Activated T-cell treated with anti-CD3 and anti-CD28 coated beads, Interleukin-2, amount 50 U/mL, for 72 hours (primary cell): Measurements from ENCODE around the gene OR52E5. TPM values are rescaled to one million over a fixed set of nuclear protein-coding genes. Genes with fewer than 3 reads are reported as not detected.

Experiments used
- ATAC-seq, 2 donors: fragments of 150-1000 bp; cut with Tn5 transposase; replicated peaks in 1 of 2; 2 replicates each; pipeline ENCODE4 v1.10.0; 2021; ENCODE audit warnings: moderate library complexity in 2 of 2, mild to moderate bottlenecking in 1 of 2
- DNase-seq, 2 donors: peaks; one replicate each; pipeline ENCODE4 v3.0.0; 2021 to 2022; ENCODE audit warnings: mixed read lengths in 1 of 2
- H3K27ac Mint-ChIP-seq: one replicate; pipeline ENCODE4 v1.8.0; 2022; ENCODE audit warnings: mild to moderate bottlenecking, moderate library complexity, mixed read lengths
- H3K27me3 Mint-ChIP-seq: one replicate; pipeline ENCODE4 v1.8.0; 2022; ENCODE audit warnings: low read depth, mixed read lengths
- H3K36me3 Mint-ChIP-seq, 2 donors: one replicate each; pipeline ENCODE4 v1.8.0; 2022; ENCODE audit warnings: mixed read lengths in 2 of 2, mild to moderate bottlenecking in 1 of 2; ENCODE audit not compliant: insufficient read depth in 2 of 2
- H3K4me1 Mint-ChIP-seq: one replicate; pipeline ENCODE4 v1.8.0; 2022; ENCODE audit warnings: low read depth, mixed read lengths
- H3K4me3 Mint-ChIP-seq, 2 donors: one replicate each; pipeline ENCODE4 v1.8.0; 2022; ENCODE audit warnings: mild to moderate bottlenecking in 2 of 2, mixed read lengths in 2 of 2, moderate library complexity in 2 of 2
- H3K9me3 Mint-ChIP-seq, 2 donors: one replicate each; pipeline ENCODE4 v1.8.0; 2022; ENCODE audit warnings: mixed read lengths in 2 of 2
- total RNA-seq, 2 donors: library from RNA; stranded (reverse); gene quantifications; one replicate each; pipeline ENCODE4 v1.2.3, GENCODE V29; 2022

Gene OR52E5
- total RNA-seq: not detected

DNA sequence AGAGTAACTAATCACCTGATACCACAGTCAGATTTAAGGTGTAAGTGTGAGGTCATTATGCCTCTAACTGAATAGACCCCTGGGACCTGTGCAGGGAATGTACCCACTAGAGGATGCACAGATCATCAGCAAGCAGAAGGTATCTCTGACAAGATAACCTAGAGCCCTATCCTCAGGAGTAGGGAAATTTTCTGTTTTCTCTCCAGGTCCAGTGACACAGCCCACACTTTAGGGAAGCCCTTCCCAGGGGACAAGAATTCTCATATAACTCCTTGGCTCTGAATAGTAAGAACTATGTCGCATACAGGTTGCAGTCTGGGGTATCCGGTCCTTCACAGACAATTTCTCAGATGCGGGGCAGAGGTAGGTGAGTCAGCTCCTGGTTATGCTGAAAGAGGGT, at the start of gene OR52E5:
OR52E5 (plus strand) TSS at position 301 of the 400 bp plus-strand sequence. CDS start 7,569 bp downstream, outside the sequence.
- Mint-ChIP-seq H3K9me3 (no peaks in the 10 kb centered on the region), H3K4me3 (no peak within 1 kb of the TSS), H3K36me3 (no peaks in the 10 kb centered on the region), H3K27ac (no peak within 1 kb of the TSS), H3K27me3 (peaks cover 2% of the 10 kb centered on the region), H3K4me1 (no peaks in the 10 kb centered on the region)
- ATAC-seq: no peak
- DNase-seq: no peak

DNA sequence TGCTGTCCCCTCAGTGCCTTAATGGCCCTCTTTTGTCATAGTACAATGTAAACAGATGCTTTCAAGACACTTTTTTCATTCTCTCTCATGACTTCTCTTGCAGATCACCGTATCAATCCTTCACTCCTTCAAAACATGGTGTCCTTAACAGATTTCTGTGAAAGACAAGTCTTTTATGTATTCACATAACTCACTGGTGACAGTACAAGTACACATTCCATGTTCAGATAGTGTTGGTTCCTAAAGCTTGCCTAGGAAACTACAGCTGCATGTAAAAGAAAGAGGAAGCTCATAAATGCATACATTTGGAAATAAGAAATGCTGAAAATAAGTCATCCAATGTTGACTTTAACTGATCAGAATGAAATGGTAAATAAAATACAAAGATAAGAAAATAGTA, 46.3 kb upstream of the OR52E5 start:
- Mint-ChIP-seq H3K9me3 (no peaks in the 10 kb centered on the region), H3K27me3 (peaks cover 4% of the 10 kb centered on the region), H3K4me3 (no peak overlapping the region), H3K36me3 (no peaks in the 10 kb centered on the region), H3K27ac (no peak overlapping the region), H3K4me1 (no peaks in the 10 kb centered on the region)
- DNase-seq (no peak), ATAC-seq (no peak)

DNA sequence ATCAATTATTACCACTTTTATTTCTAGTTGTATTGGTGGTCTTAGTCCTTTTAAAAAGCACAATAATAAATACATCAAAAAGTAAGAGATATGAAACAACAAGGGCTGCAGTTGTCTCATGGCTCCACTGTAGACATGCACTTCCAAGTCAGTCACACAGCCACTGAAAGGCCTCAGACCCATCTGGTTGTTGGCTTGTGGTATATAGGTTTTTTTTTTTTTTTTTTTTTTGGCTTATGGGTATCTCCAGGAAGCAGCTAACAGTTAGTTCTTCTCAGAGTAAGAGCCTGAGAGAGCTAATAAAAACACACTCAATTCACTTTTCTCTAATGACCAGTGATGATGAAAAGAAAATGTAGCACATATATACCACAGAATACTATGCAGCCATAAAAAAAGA, 45.3 kb upstream of the OR52E5 start:
- no peak for DNase-seq
- H3K27ac Mint-ChIP-seq: no peak overlapping the region
- no peaks in the 10 kb centered on the region for H3K4me1 Mint-ChIP-seq
- H3K27me3 Mint-ChIP-seq: peaks cover 10% of the 10 kb centered on the region
- no peaks in the 10 kb centered on the region for H3K36me3 Mint-ChIP-seq
- H3K9me3 Mint-ChIP-seq: no peaks in the 10 kb centered on the region
- ATAC-seq: no peak
- no peak overlapping the region for H3K4me3 Mint-ChIP-seq

DNA sequence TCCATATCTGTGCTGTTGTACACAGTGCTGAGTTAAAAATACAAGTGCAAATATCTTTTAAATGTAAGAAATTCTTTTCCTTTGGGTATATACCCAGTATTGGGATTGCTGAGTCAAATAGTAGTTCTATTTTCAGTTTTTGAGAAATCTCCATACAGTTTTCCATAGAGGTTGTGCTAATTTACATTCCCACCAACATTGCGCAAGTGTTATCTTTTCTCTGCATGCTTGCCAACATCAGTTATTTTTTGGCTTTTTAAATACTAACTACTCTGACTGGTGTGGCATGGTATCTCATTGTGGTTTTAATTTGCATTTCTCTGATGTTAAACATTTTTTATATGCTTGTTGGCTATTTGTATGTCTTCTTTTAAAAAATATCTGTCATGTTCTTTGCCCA, 42.0 kb upstream of the OR52E5 start:
- DNase-seq (no peak), ATAC-seq (no peak)
- Mint-ChIP-seq H3K9me3 (no peaks in the 10 kb centered on the region), H3K36me3 (no peaks in the 10 kb centered on the region), H3K4me3 (no peak overlapping the region), H3K4me1 (no peaks in the 10 kb centered on the region), H3K27me3 (peaks cover 16% of the 10 kb centered on the region), H3K27ac (no peak overlapping the region)

DNA sequence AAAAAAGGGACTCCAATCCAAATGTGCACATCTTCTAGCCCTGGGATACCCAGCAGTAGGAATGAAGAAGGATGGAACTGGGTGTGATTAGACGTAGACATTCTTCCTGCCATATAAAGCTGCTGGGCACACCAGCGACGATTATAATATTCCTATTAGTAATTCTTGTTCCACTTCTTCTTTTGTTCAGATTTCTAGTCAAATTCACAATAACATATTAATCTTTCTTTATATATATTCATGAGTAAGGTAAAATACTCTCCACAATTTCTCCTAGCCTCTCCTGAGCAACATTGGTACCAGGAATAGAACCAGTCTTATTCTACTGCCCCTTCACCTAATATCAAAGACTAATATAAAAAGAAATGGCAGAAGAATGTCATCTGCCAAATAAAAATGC, 35.4 kb upstream of the OR52E5 start, which contains the start of gene OR52E8:
OR52E8 (minus strand) TSS at position 101 of the 400 bp plus-strand sequence; CDS start at position 101, 0 bp downstream.
- Mint-ChIP-seq H3K9me3 (no peaks in the 10 kb centered on the region), H3K36me3 (no peaks in the 10 kb centered on the region), H3K27ac (no peak within 1 kb of the TSS), H3K27me3 (peaks cover 7% of the 10 kb centered on the region), H3K4me1 (no peaks in the 10 kb centered on the region), H3K4me3 (no peak within 1 kb of the TSS)
- DNase-seq (no peak), ATAC-seq (no peak)

DNA sequence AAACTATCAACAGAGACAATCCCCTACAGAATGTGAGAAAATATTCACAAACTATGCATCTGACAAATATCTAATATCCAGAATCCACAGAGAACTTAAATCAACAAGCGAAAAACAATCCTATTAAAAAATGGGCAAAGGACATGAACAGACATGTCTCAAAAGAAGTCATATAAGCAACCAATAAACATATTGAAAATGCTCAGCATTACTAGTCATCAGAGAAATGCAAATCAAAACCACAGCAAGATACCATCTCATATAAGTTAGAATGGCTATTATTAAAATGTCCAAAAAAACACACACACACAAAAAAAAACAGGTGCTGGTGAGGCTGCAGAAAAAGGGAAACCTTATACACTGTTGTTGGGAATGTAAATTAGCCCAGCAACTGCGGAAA, 27.2 kb upstream of the OR52E5 start:
- H3K4me3 Mint-ChIP-seq: no peak overlapping the region
- DNase-seq (no peak), ATAC-seq (no peak)
- H3K27ac Mint-ChIP-seq: no peak overlapping the region
- peaks cover 2 to 3% of the 10 kb centered on the region in 2 donors for H3K36me3 Mint-ChIP-seq
- no peaks in the 10 kb centered on the region for H3K4me1 Mint-ChIP-seq
- H3K27me3 Mint-ChIP-seq: peaks cover 5% of the 10 kb centered on the region
- H3K9me3 Mint-ChIP-seq: peaks cover 0 to 2% of the 10 kb centered on the region in 2 donors

DNA sequence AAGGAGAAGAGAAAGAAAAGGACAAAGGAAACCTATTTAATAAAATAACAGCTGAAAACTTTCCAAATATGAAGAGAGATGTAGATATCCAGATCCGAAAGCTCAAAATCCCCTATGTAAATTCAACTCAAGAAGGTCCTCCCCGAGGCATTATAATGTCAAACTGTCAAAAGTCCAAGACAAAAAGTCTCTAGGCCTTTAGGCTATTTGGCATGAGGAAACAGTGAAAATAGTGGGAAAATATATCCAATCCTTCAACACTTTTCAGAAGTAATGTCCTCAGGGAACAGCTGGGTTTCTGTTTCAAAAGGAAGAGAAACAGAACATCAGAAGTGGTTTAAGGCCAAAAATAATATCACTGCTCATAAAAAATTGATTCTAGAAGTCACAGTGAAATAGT, 14.4 kb upstream of the OR52E5 start:
- Mint-ChIP-seq H3K36me3 (no peaks in the 10 kb centered on the region), H3K27ac (no peak overlapping the region), H3K4me1 (no peaks in the 10 kb centered on the region), H3K9me3 (peaks cover 0 to 2% of the 10 kb centered on the region in 2 donors), H3K27me3 (peaks cover 17% of the 10 kb centered on the region), H3K4me3 (no peak overlapping the region)
- DNase-seq: no peak
- ATAC-seq: no peak

DNA sequence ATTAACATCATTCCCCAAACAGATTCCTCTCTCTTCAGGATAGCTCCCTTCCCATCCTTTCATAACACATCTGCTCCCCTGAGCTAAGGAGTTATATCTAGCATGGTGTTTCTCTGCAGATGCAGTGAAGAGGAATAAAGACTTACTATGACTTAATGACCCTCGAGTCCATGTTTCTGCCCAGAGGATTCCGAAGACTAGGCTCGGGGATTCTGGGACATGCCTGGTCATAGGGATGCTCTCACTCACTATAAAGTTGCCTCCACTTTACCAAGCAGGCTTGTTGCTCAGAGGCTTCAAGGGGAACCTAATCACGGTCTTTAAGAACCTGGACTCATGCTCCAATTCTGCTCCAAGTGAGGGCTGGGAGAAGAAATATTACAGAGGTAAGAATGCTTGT, 12.7 kb upstream of the OR52E5 start, which contains the start of gene OR52E4:
OR52E4 (plus strand) TSS at position 301 of the 400 bp plus-strand sequence. CDS start 3,664 bp downstream, outside the sequence.
- DNase-seq (no peak), ATAC-seq (no peak)
- no peaks in the 10 kb centered on the region for H3K36me3 Mint-ChIP-seq
- H3K4me3 Mint-ChIP-seq: no peak within 1 kb of the TSS
- no peaks in the 10 kb centered on the region for H3K9me3 Mint-ChIP-seq
- H3K4me1 Mint-ChIP-seq: no peaks in the 10 kb centered on the region
- H3K27ac Mint-ChIP-seq: no peak within 1 kb of the TSS
- peaks cover 17% of the 10 kb centered on the region for H3K27me3 Mint-ChIP-seq

DNA sequence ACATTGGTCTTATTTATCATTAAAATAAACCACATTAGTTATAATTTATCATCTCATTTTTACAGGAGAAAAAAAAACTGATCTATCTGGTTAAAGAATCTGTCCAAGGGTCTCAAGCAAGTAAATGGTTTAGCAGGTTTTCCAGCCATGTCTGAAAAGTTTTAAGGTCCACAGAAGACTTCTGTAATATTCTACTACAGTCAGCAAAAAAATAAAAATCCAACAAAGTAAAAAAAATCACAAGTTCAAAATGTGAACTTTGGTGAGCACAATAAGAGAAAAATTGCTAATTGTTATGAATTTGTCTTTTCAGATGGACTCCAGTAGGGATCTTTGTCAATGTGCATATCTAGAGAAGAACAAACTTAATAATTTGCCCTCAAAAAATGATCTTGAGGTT, 11.3 kb upstream of the OR52E5 start:
- H3K9me3 Mint-ChIP-seq: no peaks in the 10 kb centered on the region
- DNase-seq (no peak), ATAC-seq (no peak)
- no peaks in the 10 kb centered on the region for H3K4me1 Mint-ChIP-seq
- H3K4me3 Mint-ChIP-seq: no peak overlapping the region
- H3K27me3 Mint-ChIP-seq: peaks cover 18% of the 10 kb centered on the region
- no peak overlapping the region for H3K27ac Mint-ChIP-seq
- no peaks in the 10 kb centered on the region for H3K36me3 Mint-ChIP-seq

DNA sequence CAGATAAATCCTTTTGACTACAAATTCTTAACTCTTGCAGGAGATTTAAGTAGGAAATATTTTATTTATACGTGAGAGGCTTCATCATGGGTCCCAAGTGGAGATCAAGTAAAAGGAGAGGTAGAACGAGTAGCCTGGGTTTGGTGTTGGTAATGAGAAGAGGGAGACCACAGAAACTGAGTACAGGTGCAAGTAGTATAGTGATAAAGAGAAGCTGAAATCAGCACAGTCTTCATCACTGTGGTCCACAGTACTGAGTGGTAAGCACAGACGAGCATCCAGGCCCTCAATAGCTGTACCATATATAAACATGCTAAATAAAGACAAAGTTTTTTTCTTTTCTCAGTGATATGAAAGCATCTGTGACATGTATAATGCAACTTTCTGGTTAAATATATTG, 5.8 kb upstream of the OR52E5 start:
- H3K27me3 Mint-ChIP-seq: peaks cover 21% of the 10 kb centered on the region
- DNase-seq (no peak), ATAC-seq (no peak)
- no peak overlapping the region for H3K4me3 Mint-ChIP-seq
- H3K27ac Mint-ChIP-seq: no peak overlapping the region
- no peaks in the 10 kb centered on the region for H3K4me1 Mint-ChIP-seq
- H3K36me3 Mint-ChIP-seq: no peaks in the 10 kb centered on the region
- no peaks in the 10 kb centered on the region for H3K9me3 Mint-ChIP-seq

DNA sequence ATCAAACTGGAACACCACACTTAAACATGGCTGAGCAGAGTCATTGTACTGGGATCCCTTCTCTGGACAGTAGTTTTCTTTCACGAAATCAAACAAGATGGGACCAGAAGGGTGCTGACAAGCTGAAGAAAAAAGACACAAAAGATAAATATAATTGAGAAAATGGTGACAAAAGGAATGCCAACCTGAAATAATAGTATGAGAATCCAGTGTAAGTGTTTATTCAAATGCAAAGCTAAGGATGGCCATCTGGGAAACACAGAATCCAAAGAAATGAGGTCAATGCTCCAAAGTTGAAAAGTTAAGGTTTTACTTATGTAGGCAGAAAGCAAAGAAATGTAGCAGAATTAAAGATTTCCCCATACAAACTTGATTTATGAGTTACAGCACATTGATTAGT, 5.3 kb upstream of the OR52E5 start:
- H3K9me3 Mint-ChIP-seq: no peaks in the 10 kb centered on the region
- H3K27me3 Mint-ChIP-seq: peaks cover 17% of the 10 kb centered on the region
- DNase-seq (no peak), ATAC-seq (no peak)
- H3K27ac Mint-ChIP-seq: no peak overlapping the region
- H3K4me1 Mint-ChIP-seq: no peaks in the 10 kb centered on the region
- H3K36me3 Mint-ChIP-seq: no peaks in the 10 kb centered on the region
- H3K4me3 Mint-ChIP-seq: no peak overlapping the region

DNA sequence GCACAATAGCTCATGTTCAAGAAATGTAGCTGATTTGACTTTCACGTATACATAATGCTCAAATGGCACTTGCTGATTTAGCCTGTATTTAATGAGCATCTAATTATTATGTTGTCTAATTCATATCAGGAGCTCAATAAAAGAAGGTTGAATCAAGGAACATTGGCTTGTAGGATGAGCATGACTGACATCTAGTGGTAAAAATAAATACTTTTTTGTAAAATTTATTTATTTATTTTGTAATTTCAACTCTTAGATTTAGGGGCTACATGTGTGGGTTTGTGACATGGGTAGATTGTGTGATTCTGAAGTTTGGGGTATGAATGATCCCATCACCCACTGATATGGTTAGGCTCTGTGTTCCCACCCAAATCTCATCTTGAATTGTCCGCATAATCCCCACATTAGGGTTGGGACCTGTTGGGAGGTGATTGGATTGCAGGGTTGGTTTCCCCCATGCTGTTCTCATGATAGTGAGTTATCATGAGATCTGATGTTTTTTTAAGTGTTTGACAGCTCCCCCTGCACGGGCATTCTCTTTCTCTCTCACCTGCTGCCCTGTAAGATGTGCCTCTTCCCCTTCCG, 1.7 kb upstream of the OR52E5 start:
- Mint-ChIP-seq H3K36me3 (no peaks in the 10 kb centered on the region), H3K27ac (no peak overlapping the region), H3K27me3 (peaks cover 15% of the 10 kb centered on the region), H3K4me1 (no peaks in the 10 kb centered on the region), H3K9me3 (no peaks in the 10 kb centered on the region), H3K4me3 (no peak overlapping the region)
- ATAC-seq: no peak
- DNase-seq: no peak

DNA sequence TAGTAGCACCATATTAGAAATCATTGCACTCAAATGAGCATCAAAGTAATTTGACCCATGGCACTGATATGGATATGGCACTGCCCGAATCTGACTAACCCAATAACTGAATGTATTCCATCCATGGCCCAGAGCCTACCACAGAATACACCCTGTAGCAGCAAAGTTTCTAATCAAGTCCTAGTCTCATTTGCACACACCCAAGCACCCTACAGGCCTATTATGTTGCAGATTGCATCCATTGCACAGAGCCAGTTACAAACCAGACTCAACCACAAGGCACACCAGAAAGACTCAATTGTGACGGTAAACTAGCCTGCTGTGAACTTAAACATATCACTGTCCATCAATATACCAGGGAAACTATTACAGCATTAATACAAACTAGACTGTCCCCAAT, 6.5 kb downstream of the OR52E5 start:
- Mint-ChIP-seq H3K4me1 (no peaks in the 10 kb centered on the region), H3K9me3 (no peaks in the 10 kb centered on the region), H3K27ac (no peak overlapping the region), H3K36me3 (no peaks in the 10 kb centered on the region), H3K27me3 (no peaks in the 10 kb centered on the region), H3K4me3 (no peak overlapping the region)
- no peak for DNase-seq
- no peak for ATAC-seq

DNA sequence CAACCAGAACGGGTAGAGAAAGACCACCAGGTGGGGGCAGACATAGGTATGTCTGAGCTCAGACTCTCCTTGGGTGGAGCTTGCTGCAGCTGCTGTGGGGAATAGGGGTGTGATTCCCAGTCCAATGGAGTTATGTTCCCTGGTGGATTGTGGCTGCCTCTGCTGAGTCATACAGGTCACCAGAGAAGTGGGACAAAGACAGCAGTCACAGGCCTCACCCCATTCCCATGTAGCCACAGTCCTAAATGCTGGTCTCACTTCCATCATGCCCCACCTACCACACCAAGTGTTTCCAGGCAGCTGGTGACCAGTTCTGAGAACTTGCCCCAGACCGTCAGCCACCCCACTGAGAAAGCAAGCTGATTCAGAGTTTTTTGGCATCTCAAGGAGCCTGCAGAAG, 17.5 kb downstream of the OR52E5 start:
- H3K27ac Mint-ChIP-seq: no peak overlapping the region

More for the DNA sequence above, 17.5 kb downstream of the OR52E5 start:
- peaks cover 5% of the 10 kb centered on the region for H3K27me3 Mint-ChIP-seq
- no peaks in the 10 kb centered on the region for H3K4me1 Mint-ChIP-seq
- ATAC-seq (no peak), DNase-seq (no peak)
- no peak overlapping the region for H3K4me3 Mint-ChIP-seq
- H3K9me3 Mint-ChIP-seq: peaks cover 2 to 3% of the 10 kb centered on the region in 2 donors
- H3K36me3 Mint-ChIP-seq: no peaks in the 10 kb centered on the region
